Activated CD4-positive, alpha-beta T cell treated with anti-CD3 and anti-CD28 coated beads, Interleukin-2, amount 50 U/mL, for 24 hours (primary cell): ENCODE results near the gene RNU1-2.
A peak's percentile ranks its signal among the peaks of the same experiment; 100 is the strongest.
"Not testable (repeated sequence)": the region's sequence is repeated elsewhere in the genome, so short reads cannot be mapped to it uniquely, and the experiment has no call there.

Experiments
- DNase-seq, 2 donors: peaks; one replicate each; pipeline ENCODE4 v3.0.0-alpha.2; 2020; ENCODE audit warnings: low read depth in 1 of 2, low spot score in 1 of 2

Gene RNU1-2

GRCh38 chr1:16888860-16889816, 6.6 kb upstream of the RNU1-2 start:
- DNase-seq = peak; percentile 63 to 69

GRCh38 chr1:16890539-16891021, 5.2 kb upstream of the RNU1-2 start:
- not testable (repeated sequence) for DNase-seq

GRCh38 chr1:16891057-16891456, 4.7 kb upstream of the RNU1-2 start:
- not testable (repeated sequence) for DNase-seq

GRCh38 chr1:16892978-16893525, 2.7 kb upstream of the RNU1-2 start:
- DNase-seq = not testable (repeated sequence)

- DNase-seq = not testable (repeated sequence)
Measured at GRCh38 chr1:16893796-16894195, 2.0 kb upstream of the RNU1-2 start.

GRCh38 chr1:16894338-16894737, 1.4 kb upstream of the RNU1-2 start:
- not testable (repeated sequence) for DNase-seq

- DNase-seq = not testable (repeated sequence)
Measured at GRCh38 chr1:16895233-16895597, 565 bp upstream of the RNU1-2 start.

GRCh38 chr1:16896316-16897055, 706 bp downstream of the RNU1-2 start:
- peak; percentile 58 to 91 for DNase-seq

- DNase-seq = not testable (repeated sequence)
Measured at GRCh38 chr1:16897653-16898052, 1.9 kb downstream of the RNU1-2 start.

GRCh38 chr1:16898298-16898697, 2.5 kb downstream of the RNU1-2 start:
- DNase-seq = not testable (repeated sequence)

- not testable (repeated sequence) for DNase-seq
Measured at GRCh38 chr1:16899020-16899419, 3.2 kb downstream of the RNU1-2 start.

- DNase-seq = no peak
Measured at GRCh38 chr1:16900751-16901150, 5.0 kb downstream of the RNU1-2 start.

GRCh38 chr1:16901371-16901770, 5.6 kb downstream of the RNU1-2 start:
- not testable (repeated sequence) for DNase-seq

GRCh38 chr1:16903054-16903453, 7.3 kb downstream of the RNU1-2 start:
- no peak for DNase-seq

- DNase-seq = no peak
Measured at GRCh38 chr1:16903458-16903796, 7.6 kb downstream of the RNU1-2 start.

GRCh38 chr1:16904560-16905109, 8.9 kb downstream of the RNU1-2 start:
- peak; percentile 100 for DNase-seq

GRCh38 chr1:16905110-16905867, 9.5 kb downstream of the RNU1-2 start:
- DNase-seq = peak in 1 of 2 donors; percentile 67

GRCh38 chr1:16905868-16906702, 10.3 kb downstream of the RNU1-2 start:
- DNase-seq = no peak

GRCh38 chr1:16906873-16907272, 11.1 kb downstream of the RNU1-2 start:
- DNase-seq = no peak
